GM10266 (cell line): ENCODE results near the gene GPR150.

Experiments
- DNase-seq: peaks from one replicate; pipeline ENCODE4 v3.0.0; 2012; ENCODE audit errors: extremely low spot score
- TF ChIP-seq, protein P1 (sequence below): IDR thresholded peaks from 2 replicates; pipeline ENCODE4 v1.5.1; 2012; ENCODE audit warnings: mild to moderate bottlenecking, low read depth; ENCODE audit not compliant: control insufficient read depth, insufficient read depth; ENCODE audit errors: missing control alignments

The GPR150 gene

DNA sequence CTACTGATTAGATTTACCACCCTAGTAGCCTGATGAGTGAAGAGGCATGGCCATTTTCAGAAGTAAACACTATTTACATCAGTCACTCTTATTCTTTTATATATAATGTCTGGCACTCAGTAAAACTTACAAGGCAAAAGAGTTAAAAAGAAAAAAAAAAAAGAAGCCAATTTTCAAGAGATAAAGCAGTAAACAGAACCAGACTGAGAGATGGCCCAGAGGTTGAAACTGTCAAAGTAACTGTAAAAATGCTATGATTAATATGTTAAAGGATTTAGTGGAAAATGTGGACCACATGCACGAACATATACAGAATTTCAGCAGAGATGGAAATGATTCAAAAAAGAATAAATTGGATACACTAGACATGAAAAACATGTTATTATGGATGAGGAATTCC lies 6.4 kb upstream of the GPR150 start:
- TF ChIP-seq, protein P1, sequence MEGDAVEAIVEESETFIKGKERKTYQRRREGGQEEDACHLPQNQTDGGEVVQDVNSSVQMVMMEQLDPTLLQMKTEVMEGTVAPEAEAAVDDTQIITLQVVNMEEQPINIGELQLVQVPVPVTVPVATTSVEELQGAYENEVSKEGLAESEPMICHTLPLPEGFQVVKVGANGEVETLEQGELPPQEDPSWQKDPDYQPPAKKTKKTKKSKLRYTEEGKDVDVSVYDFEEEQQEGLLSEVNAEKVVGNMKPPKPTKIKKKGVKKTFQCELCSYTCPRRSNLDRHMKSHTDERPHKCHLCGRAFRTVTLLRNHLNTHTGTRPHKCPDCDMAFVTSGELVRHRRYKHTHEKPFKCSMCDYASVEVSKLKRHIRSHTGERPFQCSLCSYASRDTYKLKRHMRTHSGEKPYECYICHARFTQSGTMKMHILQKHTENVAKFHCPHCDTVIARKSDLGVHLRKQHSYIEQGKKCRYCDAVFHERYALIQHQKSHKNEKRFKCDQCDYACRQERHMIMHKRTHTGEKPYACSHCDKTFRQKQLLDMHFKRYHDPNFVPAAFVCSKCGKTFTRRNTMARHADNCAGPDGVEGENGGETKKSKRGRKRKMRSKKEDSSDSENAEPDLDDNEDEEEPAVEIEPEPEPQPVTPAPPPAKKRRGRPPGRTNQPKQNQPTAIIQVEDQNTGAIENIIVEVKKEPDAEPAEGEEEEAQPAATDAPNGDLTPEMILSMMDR, result no peak
- no peak for DNase-seq

DNA sequence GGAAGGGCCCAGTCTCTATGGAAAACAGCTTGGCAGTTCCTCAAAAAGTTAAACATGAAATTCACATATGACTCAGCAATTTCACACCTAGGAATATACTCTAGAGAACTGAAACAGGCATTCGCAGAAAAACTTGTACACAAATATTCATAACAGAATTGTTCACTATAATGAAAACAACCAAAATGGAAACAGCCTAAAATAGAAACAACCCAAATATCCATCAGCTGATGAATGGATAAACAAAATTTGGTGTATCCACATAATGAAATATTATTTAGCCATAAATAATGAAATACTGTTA lies 4.8 kb upstream of the GPR150 start:
- DNase-seq, result no peak
- TF ChIP-seq, protein P1, result no peak

DNA sequence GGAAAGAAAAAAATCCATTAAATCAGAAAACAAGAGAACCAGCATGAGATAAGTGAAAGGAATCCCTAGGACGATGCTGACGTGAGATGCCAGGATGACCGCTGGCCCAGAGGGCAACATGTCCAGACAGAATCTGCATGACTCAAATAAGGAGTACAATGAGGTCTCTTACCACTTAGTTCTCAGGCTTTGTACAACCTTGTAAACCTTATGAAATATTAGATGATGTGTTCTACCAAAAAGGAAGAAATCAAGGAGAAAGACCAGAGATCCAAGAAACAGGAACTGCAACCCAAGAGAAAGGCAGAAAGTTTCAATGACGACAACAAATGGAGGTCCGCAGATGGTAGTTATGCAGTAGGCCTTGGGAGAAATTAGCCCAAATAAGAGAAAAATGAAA lies 2.8 kb upstream of the GPR150 start:
- DNase-seq, result peak; percentile 39
- TF ChIP-seq, protein P1, result no peak

DNA sequence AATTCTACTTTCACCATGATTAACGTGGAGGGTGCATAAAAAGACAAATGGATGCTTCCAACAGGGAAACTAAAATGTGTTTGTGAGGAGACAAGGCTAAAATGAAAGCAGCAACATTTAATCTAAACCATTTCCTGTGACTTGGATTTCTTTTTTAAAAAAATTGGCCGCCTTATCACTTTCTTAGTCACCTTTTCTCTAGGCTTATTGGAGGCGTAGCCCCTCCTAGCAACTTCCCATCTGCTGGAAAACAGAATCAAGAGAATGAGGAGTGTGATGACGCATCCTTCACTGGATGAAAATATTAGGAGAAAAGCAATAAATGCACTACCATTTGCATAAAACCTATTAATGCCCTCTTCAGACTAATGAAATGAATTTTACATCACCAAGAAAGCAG lies 791 bp upstream of the GPR150 start:
- no peak for DNase-seq
- TF ChIP-seq, protein P1, result no peak

DNA sequence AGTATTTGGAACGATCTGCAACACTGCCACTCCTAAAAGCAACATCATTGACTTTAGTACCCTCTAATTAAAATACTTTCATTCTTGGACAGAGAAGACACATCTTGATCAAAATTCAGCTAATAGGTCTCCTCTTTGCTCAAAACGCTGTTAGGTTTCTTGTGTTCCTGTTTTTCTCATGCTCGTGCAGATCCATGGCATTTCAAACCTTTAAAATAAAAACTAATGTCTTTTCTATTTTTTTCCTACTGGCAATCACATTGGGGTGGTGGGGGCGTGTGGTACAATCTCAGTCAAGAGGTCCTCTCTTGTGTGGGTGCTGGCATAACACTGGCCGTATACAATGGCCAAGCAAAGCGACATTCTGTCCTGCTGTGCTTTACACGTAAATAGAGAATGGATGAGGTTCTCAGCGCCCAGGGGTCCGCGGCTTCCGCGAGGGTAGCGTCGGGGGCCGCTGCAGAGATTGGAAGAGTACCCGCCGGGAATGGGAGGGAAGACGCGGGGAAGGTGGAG lies 315 bp upstream of the GPR150 start:
- DNase-seq, result no peak
- TF ChIP-seq, protein P1, result no peak

DNA sequence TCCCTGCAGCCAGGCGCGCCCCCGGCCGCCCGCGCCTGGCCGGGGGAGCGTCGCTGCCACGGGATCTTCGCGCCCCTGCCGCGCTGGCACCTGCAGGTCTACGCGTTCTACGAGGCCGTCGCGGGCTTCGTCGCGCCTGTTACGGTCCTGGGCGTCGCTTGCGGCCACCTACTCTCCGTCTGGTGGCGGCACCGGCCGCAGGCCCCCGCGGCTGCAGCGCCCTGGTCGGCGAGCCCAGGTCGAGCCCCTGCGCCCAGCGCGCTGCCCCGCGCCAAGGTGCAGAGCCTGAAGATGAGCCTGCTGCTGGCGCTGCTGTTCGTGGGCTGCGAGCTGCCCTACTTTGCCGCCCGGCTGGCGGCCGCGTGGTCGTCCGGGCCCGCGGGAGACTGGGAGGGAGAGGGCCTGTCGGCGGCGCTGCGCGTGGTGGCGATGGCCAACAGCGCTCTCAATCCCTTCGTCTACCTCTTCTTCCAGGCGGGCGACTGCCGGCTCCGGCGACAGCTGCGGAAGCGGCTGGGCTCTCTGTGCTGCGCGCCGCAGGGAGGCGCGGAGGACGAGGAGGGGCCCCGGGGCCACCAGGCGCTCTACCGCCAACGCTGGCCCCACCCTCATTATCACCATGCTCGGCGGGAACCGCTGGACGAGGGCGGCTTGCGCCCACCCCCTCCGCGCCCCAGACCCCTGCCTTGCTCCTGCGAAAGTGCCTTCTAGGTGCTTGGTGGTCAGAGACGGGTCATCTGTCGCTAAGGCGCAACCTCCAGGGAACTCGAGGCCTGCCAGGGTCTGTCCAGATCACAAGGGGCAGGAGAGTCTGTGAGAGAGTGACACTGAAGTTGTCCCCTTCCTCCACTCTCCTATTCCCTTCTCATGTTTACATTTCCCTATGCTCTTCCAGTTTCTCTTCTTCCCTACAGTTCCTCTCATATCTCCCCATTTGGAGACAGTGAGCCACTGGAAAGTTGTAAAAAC lies 1.3 kb downstream of the GPR150 start:
- TF ChIP-seq, protein P1, result no peak
- DNase-seq, result peak; percentile 72
